ENCODE data around the gene ZNF536. TPM values are rescaled to one million over a fixed set of nuclear protein-coding genes. Genes with fewer than 3 reads are reported as not detected.

ZNF536 gene
- total RNA-seq, 1 experiment from 2014 or later = not detected

- DNase-seq = no peak
- intact Hi-C loops (cut with micrococcal nuclease; ENCODE audit: unreplicated experiment) = no loop called here
- no peaks in the 10 kb centered on the region for H3K4me1 ChIP-seq
- TF ChIP-seq CTCF (IDR thresholded peaks at IDR 0.05; ENCODE audit: insufficient read depth in 1 of 2, low read depth in 1 of 2, low read length in 1 of 2, severe bottlenecking in 1 of 2, unreplicated experiment in 1 of 2) = no peak
- H3K36me3 ChIP-seq (ENCODE audit: control insufficient read depth, insufficient read depth, low read length) = no peaks in the 10 kb centered on the region
- no peaks in the 10 kb centered on the region for H3K9me3 ChIP-seq
- H3K4me1 Mint-ChIP-seq (ENCODE audit: low read depth, unreplicated experiment) = no peaks in the 10 kb centered on the region
- H3K4me3 ChIP-seq (ENCODE audit: low read depth, low read length) = no peak overlapping the region
- peaks cover 21% of the 10 kb centered on the region for H3K27me3 Mint-ChIP-seq (ENCODE audit: insufficient read depth, unreplicated experiment)
- no peaks in the 10 kb centered on the region for H3K36me3 Mint-ChIP-seq (ENCODE audit: insufficient read depth, unreplicated experiment)
- H3K9me3 Mint-ChIP-seq (ENCODE audit: unreplicated experiment) = no peaks in the 10 kb centered on the region
- no peak overlapping the region for H3K27ac Mint-ChIP-seq (ENCODE audit: unreplicated experiment)
- no peaks in the 10 kb centered on the region for H3K27me3 ChIP-seq (replicated peaks; ENCODE audit: control insufficient read depth, insufficient read depth, low read length)
- BruUV-seq (replicated peaks) = no TSS peak
- POLR2A ChIA-PET = no interaction called here
- CTCF ChIA-PET = no interaction called here
- no peak overlapping the region for H3K4me3 Mint-ChIP-seq (ENCODE audit: unreplicated experiment)
Observed at GRCh38 chr19:30564551-30565011, 192.4 kb downstream of the ZNF536 start.

- no peaks in the 10 kb centered on the region for H3K4me1 Mint-ChIP-seq (ENCODE audit: low read depth, unreplicated experiment)
- CTCF ChIA-PET = no interaction called here
- Histone ChIP-seq H3K4me3 (ENCODE audit: low read depth, low read length) (no peak overlapping the region), H3K36me3 (ENCODE audit: control insufficient read depth, insufficient read depth, low read length) (no peaks in the 10 kb centered on the region), H3K27me3 (replicated peaks; ENCODE audit: control insufficient read depth, insufficient read depth, low read length) (no peaks in the 10 kb centered on the region), H3K4me1 (no peaks in the 10 kb centered on the region), H3K9me3 (no peaks in the 10 kb centered on the region)
- H3K36me3 Mint-ChIP-seq (ENCODE audit: insufficient read depth, unreplicated experiment) = no peaks in the 10 kb centered on the region
- intact Hi-C loops (cut with micrococcal nuclease; ENCODE audit: unreplicated experiment) = no loop called here
- H3K27me3 Mint-ChIP-seq (ENCODE audit: insufficient read depth, unreplicated experiment) = peaks cover 18% of the 10 kb centered on the region
- POLR2A ChIA-PET = no interaction called here
- no peak for DNase-seq
- H3K27ac Mint-ChIP-seq (ENCODE audit: unreplicated experiment) = no peak overlapping the region
- no TSS peak for BruUV-seq (replicated peaks)
- TF ChIP-seq CTCF (IDR thresholded peaks at IDR 0.05; ENCODE audit: insufficient read depth in 1 of 2, low read depth in 1 of 2, low read length in 1 of 2, severe bottlenecking in 1 of 2, unreplicated experiment in 1 of 2) = no peak
- no peak overlapping the region for H3K4me3 Mint-ChIP-seq (ENCODE audit: unreplicated experiment)
- no peaks in the 10 kb centered on the region for H3K9me3 Mint-ChIP-seq (ENCODE audit: unreplicated experiment)
Observed at GRCh38 chr19:30565636-30566035, 193.5 kb downstream of the ZNF536 start.

- intact Hi-C loops (cut with micrococcal nuclease; ENCODE audit: unreplicated experiment) = no loop called here
- H3K36me3 Mint-ChIP-seq (ENCODE audit: insufficient read depth, unreplicated experiment) = no peaks in the 10 kb centered on the region
- no peaks in the 10 kb centered on the region for H3K9me3 Mint-ChIP-seq (ENCODE audit: unreplicated experiment)
- no peak overlapping the region for H3K27ac Mint-ChIP-seq (ENCODE audit: unreplicated experiment)
- no peak for TF ChIP-seq CTCF (IDR thresholded peaks at IDR 0.05; ENCODE audit: insufficient read depth in 1 of 2, low read depth in 1 of 2, low read length in 1 of 2, severe bottlenecking in 1 of 2, unreplicated experiment in 1 of 2)
- no peak overlapping the region for H3K4me3 Mint-ChIP-seq (ENCODE audit: unreplicated experiment)
- no peak for DNase-seq
- no peaks in the 10 kb centered on the region for H3K27me3 ChIP-seq (replicated peaks; ENCODE audit: control insufficient read depth, insufficient read depth, low read length)
- H3K36me3 ChIP-seq (ENCODE audit: control insufficient read depth, insufficient read depth, low read length) = no peaks in the 10 kb centered on the region
- CTCF ChIA-PET = no interaction called here
- no peak overlapping the region for H3K4me3 ChIP-seq (ENCODE audit: low read depth, low read length)
- no peaks in the 10 kb centered on the region for H3K4me1 Mint-ChIP-seq (ENCODE audit: low read depth, unreplicated experiment)
- peaks cover 18% of the 10 kb centered on the region for H3K27me3 Mint-ChIP-seq (ENCODE audit: insufficient read depth, unreplicated experiment)
- no TSS peak for BruUV-seq (replicated peaks)
- H3K4me1 ChIP-seq = no peaks in the 10 kb centered on the region
- POLR2A ChIA-PET = no interaction called here
- no peaks in the 10 kb centered on the region for H3K9me3 ChIP-seq
Observed at GRCh38 chr19:30566681-30567420, 194.7 kb downstream of the ZNF536 start.
